Vagina (tissue), 2 donors: Measurements from ENCODE around the gene CAPZA1.

Experiments
- CTCF ChIP-seq, 3 experiments: fragments of 450-650 bp in 2 of 3; fragments of 200-600 bp in 1 of 3; sonication (generic) in 1 of 3; IDR thresholded peaks; one replicate each; pipeline ENCODE4 v1.5.1; 2017 to 2019; ENCODE audit warnings: antibody characterized with exemption in 3 of 3, mild to moderate bottlenecking in 2 of 3, moderate library complexity in 2 of 3
- POLR2A ChIP-seq, 2 donors: fragments of 450-650 bp; IDR thresholded peaks; one replicate each; pipeline ENCODE4 v1.6.1; 2017; ENCODE audit warnings: antibody characterized with exemption in 2 of 2, mild to moderate bottlenecking in 2 of 2, moderate library complexity in 2 of 2
- POLR2AphosphoS5 ChIP-seq, 2 donors: sonication (generic); formaldehyde crosslinking; IDR thresholded peaks; one replicate each; pipeline ENCODE4 v1.9.0; 2017; ENCODE audit warnings: antibody characterized with exemption in 2 of 2, mild to moderate bottlenecking in 2 of 2, low read depth in 1 of 2; ENCODE audit not compliant: insufficient read depth in 1 of 2

- TF ChIP-seq CTCF (IDR thresholded peaks at IDR 0.05): no peak
- TF ChIP-seq POLR2AphosphoS5 (IDR thresholded peaks at IDR 0.05; ENCODE audit: insufficient read depth in 1 of 2, low read depth in 1 of 2): no peak
- no peak for TF ChIP-seq POLR2A (IDR thresholded peaks at IDR 0.05)
Measured at GRCh38 chr1:112589766-112590165, 29.9 kb upstream of the CAPZA1 start.
